Osteoblast (primary cell): ENCODE data around the gene LCE3E. TPM values are rescaled to one million over a fixed set of nuclear protein-coding genes. Genes with fewer than 3 reads are reported as not detected.
A peak's percentile ranks its signal among the peaks of the same experiment; 100 is the strongest.

Experiments
- DNase-seq: peaks from one replicate; pipeline ENCODE4 v3.0.0; 2011; ENCODE audit warnings: low spot score, mixed read lengths; ENCODE audit not compliant: insufficient read length; ENCODE audit errors: missing footprints
- H2AFZ ChIP-seq: 2 replicates; pipeline ENCODE4 v1.6.0; 2011; ENCODE audit warnings: mild to moderate bottlenecking, low read length
- H3K27ac ChIP-seq: 2 replicates; pipeline ENCODE4 v1.5.1; 2011; ENCODE audit warnings: mild to moderate bottlenecking, low read depth, low read length, moderate library complexity
- H3K27me3 ChIP-seq: 2 replicates; pipeline ENCODE4 v1.6.0; 2012; ENCODE audit warnings: mild to moderate bottlenecking, control low read depth, inconsistent platforms, low read length, moderate library complexity; ENCODE audit not compliant: insufficient read depth
- H3K36me3 ChIP-seq: 2 replicates; pipeline ENCODE4 v1.5.1; 2011; ENCODE audit warnings: mild to moderate bottlenecking, low read length, control low read depth, moderate library complexity; ENCODE audit not compliant: insufficient read depth
- H3K4me1 ChIP-seq: 2 replicates; pipeline ENCODE4 v1.5.1; 2011; ENCODE audit warnings: mild to moderate bottlenecking, low read length, control low read depth, moderate library complexity; ENCODE audit not compliant: insufficient read depth
- H3K4me2 ChIP-seq: 2 replicates; pipeline ENCODE4 v1.6.0; 2011; ENCODE audit warnings: mild to moderate bottlenecking, low read length; ENCODE audit not compliant: insufficient read depth
- H3K4me3 ChIP-seq: fragments of 200-600 bp; sonication (generic); 3 replicates; pipeline ENCODE4 v1.5.1; 2012; ENCODE audit warnings: mild to moderate bottlenecking, low read length, inconsistent platforms; ENCODE audit not compliant: insufficient read depth
- H3K79me2 ChIP-seq: 2 replicates; pipeline ENCODE4 v1.6.0; 2012; ENCODE audit warnings: mild to moderate bottlenecking, low read length, control low read depth, inconsistent platforms; ENCODE audit not compliant: insufficient read depth
- H3K9me3 ChIP-seq: 2 replicates; pipeline ENCODE4 v1.5.1; 2011; ENCODE audit warnings: low read depth, low read length, control low read depth
- H4K20me1 ChIP-seq: 2 replicates; pipeline ENCODE4 v1.6.0; 2012; ENCODE audit warnings: mild to moderate bottlenecking, low read length, control low read depth; ENCODE audit not compliant: insufficient read depth
- small RNA-seq: library from RNA; depleted of rRNA; stranded (forward); fragments of <200 nt; gene quantifications from one replicate; pipeline ENCODE3, GENCODE V24; 2012
- total RNA-seq: library from RNA; depleted of rRNA; stranded (reverse); fragments of >200 nt; gene quantifications from 2 replicates; pipeline ENCODE4 v1.2.3, GENCODE V29; 2012
- TF ChIP-seq, protein P1 (sequence below): IDR thresholded peaks from 2 replicates; pipeline ENCODE4 v1.5.1; 2011; ENCODE audit warnings: mild to moderate bottlenecking, low read depth, low read length, moderate library complexity; ENCODE audit errors: extremely low read depth

The LCE3E gene
- total RNA-seq, 1 donor = not detected

DNA sequence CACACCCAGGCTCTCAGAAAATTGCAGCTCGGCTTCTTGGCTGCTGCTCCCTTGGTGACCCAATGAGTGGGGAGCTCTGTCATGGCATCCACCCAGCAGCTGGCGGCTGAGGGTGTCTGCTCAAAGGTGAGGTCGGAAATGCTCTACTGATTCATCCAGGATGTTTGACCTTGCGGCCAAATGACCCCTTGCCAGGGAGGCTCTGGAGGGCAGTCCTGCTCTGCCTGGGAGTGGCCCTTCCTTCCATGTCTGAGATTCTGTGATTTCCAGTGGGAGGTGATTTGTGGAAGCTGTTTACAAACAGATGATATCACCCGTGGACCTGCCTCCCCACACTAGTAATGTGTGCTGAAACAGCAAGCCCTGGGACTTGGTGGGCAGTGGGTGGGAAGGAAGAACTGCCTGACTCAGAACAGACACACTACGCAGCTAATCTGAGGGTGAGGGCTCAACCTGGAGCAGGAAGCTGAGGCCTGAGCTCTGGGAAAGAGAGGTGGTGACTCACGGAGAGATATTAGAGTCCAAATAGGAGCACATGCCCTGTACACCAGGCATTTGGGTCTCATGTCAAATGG is 49.3 kb downstream of the LCE3E start:
- H4K20me1 ChIP-seq = no peaks in the 10 kb centered on the region
- peak; percentile 42 for DNase-seq
- H3K27me3 ChIP-seq = peaks cover 17% of the 10 kb centered on the region
- no peaks in the 10 kb centered on the region for H3K36me3 ChIP-seq
- H3K4me1 ChIP-seq = no peaks in the 10 kb centered on the region
- H3K27ac ChIP-seq = no peak overlapping the region
- H3K4me3 ChIP-seq = no peak overlapping the region
- H3K79me2 ChIP-seq = no peaks in the 10 kb centered on the region
- no peak overlapping the region for H2AFZ ChIP-seq
- TF ChIP-seq, protein P1, sequence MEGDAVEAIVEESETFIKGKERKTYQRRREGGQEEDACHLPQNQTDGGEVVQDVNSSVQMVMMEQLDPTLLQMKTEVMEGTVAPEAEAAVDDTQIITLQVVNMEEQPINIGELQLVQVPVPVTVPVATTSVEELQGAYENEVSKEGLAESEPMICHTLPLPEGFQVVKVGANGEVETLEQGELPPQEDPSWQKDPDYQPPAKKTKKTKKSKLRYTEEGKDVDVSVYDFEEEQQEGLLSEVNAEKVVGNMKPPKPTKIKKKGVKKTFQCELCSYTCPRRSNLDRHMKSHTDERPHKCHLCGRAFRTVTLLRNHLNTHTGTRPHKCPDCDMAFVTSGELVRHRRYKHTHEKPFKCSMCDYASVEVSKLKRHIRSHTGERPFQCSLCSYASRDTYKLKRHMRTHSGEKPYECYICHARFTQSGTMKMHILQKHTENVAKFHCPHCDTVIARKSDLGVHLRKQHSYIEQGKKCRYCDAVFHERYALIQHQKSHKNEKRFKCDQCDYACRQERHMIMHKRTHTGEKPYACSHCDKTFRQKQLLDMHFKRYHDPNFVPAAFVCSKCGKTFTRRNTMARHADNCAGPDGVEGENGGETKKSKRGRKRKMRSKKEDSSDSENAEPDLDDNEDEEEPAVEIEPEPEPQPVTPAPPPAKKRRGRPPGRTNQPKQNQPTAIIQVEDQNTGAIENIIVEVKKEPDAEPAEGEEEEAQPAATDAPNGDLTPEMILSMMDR = no peak
- H3K9me3 ChIP-seq = no peaks in the 10 kb centered on the region
- H3K4me2 ChIP-seq = no peak overlapping the region

DNA sequence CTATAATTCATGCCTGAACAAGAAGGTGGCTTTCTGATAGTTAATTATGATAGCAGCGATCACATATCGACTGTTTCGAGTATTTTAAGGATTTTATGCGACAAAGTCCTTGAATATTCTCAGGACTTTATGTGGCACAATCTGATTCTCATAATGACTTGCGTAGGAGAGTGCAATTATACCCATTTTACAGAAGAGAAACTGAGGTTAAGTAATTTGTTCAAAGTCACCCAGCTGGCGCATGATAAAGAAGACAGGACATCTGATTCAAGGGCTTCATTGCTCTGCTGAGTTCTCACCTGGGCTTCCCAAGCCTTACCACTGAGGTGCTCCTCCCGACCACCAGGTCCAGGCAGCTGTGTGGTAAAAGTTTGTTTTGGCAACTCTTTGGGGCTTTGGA is 50.5 kb downstream of the LCE3E start:
- Histone ChIP-seq H3K4me1 (no peaks in the 10 kb centered on the region), H3K79me2 (no peaks in the 10 kb centered on the region), H3K27ac (no peak overlapping the region), H3K4me3 (no peak overlapping the region), H4K20me1 (no peaks in the 10 kb centered on the region), H2AFZ (no peak overlapping the region), H3K36me3 (no peaks in the 10 kb centered on the region), H3K27me3 (peaks cover 21% of the 10 kb centered on the region), H3K4me2 (no peak overlapping the region), H3K9me3 (no peaks in the 10 kb centered on the region)
- TF ChIP-seq, protein P1 = no peak
- DNase-seq = no peak

Small RNA genes within 50 kb of the gene (small RNA-seq; reads per million reads assigned to genes)
- gene LCE3B = not detected

Other genes starting within 250 kb of the LCE3E start
- 4.4 and 8.3 TPM in 2 replicates for gene FLG, start 241.5 kb downstream of the LCE3E start, total RNA-seq
- not detected in 2 replicates for gene FLG2, start 206.8 kb downstream of the LCE3E start, total RNA-seq
- not detected in 2 replicates for gene CRNN, start 152.5 kb downstream of the LCE3E start, total RNA-seq
- gene LCE5A, start 56.0 kb downstream of the LCE3E start, total RNA-seq = not detected in 2 replicates
- not detected in 2 replicates for gene CRCT1, start 52.3 kb downstream of the LCE3E start, total RNA-seq
- gene LCE3D, start 13.7 kb upstream of the LCE3E start, total RNA-seq = not detected in 2 replicates
- gene LCE3C, start 33.5 kb upstream of the LCE3E start, total RNA-seq = not detected in 2 replicates
- gene LCE3B, start 47.0 kb upstream of the LCE3E start, total RNA-seq = not detected in 2 replicates
- not detected in 2 replicates for gene LCE3A, start 56.3 kb upstream of the LCE3E start, total RNA-seq
- not detected in 2 replicates for gene LCE2D, start 96.6 kb upstream of the LCE3E start, total RNA-seq
- not detected in 2 replicates for gene LCE2C, start 108.5 kb upstream of the LCE3E start, total RNA-seq
- not detected in 2 replicates for gene LCE2B, start 119.3 kb upstream of the LCE3E start, total RNA-seq
- gene LCE2A, start 131.6 kb upstream of the LCE3E start, total RNA-seq = not detected in 2 replicates
- gene LCE4A, start 141.4 kb upstream of the LCE3E start, total RNA-seq = not detected in 2 replicates
- gene KPRP, start 191.2 kb upstream of the LCE3E start, total RNA-seq = not detected in 2 replicates
- not detected in 2 replicates for gene LCE1F, start 208.4 kb upstream of the LCE3E start, total RNA-seq
- not detected in 2 replicates for gene LCE1E, start 219.5 kb upstream of the LCE3E start, total RNA-seq
- not detected in 2 replicates for gene LCE1D, start 229.9 kb upstream of the LCE3E start, total RNA-seq
- gene LCE1C, start 239.9 kb upstream of the LCE3E start, total RNA-seq = not detected in 2 replicates
- not detected in 2 replicates for gene LCE1B, start 245.2 kb upstream of the LCE3E start, total RNA-seq